G401 (cell line): ENCODE data around the gene FAM168A. TPM values are rescaled to one million over a fixed set of nuclear protein-coding genes. Genes with fewer than 3 reads are reported as not detected.

Source experiments
- DNase-seq: peaks from one replicate; pipeline ENCODE4 v3.0.0-alpha.2; 2015; ENCODE audit warnings: low spot score
- in situ Hi-C: cut with HindIII; loops from 2 replicates; pipeline ENCODE4 v1.10.0; 2016; ENCODE audit warnings: low sequenced_read_pairs, mixed read lengths
- total RNA-seq: library from RNA; depleted of rRNA; stranded (reverse); fragments of >200 nt; shearing (Covaris generic); gene quantifications from 2 replicates; pipeline ENCODE4 v1.2.3, GENCODE V29; 2014

FAM168A gene
- total RNA-seq, 1 experiment from 2014 or later, result 16.7 TPM

DNA sequence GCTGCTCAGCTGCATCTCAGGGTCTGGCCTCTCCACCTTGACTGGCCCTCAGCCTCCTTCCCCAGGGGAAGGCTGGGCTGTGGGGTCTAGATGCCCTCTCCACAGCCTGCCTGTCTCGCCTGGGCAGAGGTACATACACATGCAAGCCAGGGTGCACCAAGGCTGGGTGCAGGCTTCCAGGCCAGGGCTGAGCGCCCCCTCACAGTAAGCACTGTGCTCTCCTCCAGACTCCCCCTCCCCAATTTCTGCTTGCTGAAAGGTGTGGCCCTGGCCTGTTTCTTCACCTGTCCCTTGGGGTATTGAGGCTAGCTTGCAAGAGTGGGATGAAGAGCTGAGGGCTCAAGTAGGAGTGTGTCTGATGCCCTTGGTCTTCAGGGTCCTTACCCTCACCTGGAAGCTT is 199.2 kb downstream of the FAM168A start:
- DNase-seq, result no peak
- in situ Hi-C loops, result no loop called here

DNA sequence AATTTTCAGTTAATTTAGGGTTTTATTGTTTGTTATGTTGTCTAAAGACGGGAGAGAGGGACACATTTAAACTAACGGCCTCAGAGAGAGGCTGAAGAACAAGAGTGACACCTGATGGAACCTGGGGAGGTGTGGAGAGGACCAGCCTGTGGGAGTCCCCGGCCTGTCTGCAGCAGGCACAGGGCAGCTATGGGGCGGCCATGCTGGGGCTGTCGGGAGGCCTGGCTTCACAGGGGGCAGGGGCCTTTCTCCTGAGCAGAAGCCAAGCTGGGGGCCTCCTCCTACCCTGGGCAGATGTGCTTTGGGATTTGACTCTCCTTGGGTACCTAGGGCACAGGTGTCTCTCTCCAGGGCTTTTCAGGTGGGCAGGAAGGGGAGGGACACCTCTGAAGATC is 199.8 kb downstream of the FAM168A start:
- in situ Hi-C loops, result no loop called here
- DNase-seq, result no peak

DNA sequence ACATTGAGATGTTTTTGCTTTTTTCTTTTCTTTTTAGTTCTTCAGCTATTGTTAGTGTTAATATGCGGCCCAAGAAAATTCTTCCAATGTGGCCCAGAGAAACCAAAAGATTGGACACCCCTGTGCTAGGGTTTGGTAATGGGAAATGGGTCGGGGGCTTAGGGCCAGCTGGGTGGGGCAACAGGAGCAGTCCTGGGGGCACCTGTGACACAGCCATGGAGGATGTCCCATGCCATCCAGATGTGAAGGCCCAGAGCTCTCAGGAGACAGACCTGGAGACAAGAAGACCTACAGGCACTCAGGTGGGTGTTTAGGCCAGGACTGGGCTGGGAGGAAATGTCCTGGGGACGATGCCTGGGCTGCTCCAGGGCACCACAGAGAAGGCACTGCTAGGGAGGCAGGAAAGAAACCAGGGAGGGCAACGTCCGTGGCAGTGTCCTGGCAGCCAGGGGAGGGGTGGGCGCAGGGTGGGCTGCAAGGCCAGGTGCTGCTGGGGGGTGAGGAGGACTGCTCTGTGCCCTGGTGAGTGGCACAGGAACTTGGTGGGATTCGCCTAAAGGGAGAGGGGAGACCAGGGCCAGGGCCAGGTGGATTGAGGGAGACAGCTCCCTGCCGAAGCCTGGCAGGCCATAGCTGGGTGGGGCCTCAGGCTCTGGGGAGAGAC is 200.3 kb downstream of the FAM168A start:
- no peak for DNase-seq
- in situ Hi-C loops, result no loop called here

DNA sequence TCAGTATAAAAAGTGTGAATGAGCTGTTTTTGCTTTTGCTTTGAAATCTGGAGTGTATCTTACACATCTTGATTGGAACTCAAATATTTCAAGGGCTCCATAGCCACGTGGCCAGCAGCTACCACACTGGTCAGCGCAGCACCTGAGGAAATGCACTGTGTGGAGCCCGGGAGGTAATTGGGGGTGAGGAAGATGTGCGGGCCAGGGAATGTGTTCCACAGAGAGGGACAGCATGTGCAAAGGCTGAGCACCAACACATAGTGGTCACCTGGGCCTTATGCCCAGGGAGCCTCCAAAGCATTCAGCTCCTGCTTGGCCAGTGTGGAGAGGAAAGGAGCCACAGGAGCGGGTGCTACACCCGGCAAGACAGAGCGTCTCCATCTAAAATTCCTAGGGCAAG is 200.9 kb downstream of the FAM168A start:
- in situ Hi-C loops, result no loop called here
- DNase-seq, result no peak

DNA sequence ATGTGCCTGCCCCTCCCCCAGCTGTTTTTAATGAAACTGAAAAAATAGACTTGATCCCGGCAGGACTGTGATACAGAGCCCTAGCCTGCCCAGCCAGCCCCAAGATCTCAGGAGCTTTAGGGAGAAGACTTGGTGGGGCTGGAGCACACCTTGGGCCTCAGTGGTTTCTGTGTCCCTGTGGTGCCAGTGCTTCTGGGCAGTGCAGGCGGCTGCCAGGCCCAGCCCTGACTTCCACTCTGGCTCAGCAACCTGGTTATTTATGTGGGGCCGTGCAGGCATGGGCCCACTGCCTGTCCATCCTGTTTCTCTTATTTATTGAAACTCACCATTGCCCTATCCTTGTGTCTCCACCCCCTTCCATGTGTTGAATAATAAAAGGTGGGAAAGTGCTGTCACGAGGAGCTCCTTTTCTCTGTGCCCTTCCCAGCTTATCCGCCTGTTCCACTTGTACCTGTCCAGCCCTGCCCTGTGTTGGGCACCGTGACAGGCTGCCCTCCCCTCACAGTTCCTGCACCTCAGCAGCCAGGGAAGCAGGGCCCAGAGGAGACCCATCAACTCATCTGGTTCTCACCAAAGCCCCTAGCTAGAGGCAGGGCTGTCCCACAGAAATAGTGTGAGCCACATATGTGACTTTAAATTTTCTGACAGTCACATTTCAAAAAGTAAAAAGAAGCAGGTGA is 201.5 kb downstream of the FAM168A start:
- in situ Hi-C loops, result no loop called here
- DNase-seq, result no peak

DNA sequence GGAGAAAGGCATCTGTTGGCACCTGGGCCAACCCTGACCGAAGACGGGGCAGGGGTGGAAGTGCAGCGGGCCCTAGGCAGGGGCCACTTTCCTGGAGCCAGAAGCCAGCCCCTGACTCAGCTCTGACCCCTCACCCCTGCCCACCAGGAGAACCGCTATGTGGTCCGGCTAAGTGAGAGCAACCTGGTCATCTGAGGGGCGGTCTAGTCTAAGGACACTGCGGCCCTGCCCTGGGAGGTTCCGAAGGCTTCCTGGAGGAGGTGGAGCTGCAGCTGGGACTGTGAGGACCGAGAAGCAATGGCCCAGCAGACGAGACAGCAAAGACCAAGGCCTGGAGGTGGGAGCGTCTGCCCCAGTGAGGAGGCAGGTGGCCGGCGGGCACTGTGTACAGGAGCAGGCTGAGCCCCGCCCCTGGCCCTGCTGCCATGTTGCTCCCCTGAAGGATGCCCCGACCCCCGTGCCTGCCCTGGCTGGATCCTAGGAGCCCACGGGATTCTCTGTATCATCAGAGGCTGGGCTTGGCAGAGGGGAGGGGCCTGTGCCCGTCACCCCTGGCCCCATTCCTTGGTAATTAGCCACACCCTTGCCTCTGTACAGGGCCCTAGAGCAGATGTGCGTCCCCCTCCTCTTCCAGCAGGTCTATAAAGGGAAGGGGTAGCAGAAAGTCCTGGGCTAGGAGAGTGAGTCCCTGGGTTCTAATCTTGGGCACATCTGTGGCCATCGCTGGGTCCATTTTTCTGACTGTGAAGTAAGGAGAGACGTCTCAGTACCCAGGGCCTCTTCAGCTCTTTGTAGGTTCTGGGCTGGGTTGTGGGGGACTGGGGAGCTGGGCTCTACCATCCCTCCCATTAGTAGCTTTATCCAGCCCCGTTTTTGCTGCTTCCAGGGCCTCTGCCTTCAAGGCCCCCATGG is 202.4 kb downstream of the FAM168A start:
- in situ Hi-C loops, result no loop called here
- no peak for DNase-seq

DNA sequence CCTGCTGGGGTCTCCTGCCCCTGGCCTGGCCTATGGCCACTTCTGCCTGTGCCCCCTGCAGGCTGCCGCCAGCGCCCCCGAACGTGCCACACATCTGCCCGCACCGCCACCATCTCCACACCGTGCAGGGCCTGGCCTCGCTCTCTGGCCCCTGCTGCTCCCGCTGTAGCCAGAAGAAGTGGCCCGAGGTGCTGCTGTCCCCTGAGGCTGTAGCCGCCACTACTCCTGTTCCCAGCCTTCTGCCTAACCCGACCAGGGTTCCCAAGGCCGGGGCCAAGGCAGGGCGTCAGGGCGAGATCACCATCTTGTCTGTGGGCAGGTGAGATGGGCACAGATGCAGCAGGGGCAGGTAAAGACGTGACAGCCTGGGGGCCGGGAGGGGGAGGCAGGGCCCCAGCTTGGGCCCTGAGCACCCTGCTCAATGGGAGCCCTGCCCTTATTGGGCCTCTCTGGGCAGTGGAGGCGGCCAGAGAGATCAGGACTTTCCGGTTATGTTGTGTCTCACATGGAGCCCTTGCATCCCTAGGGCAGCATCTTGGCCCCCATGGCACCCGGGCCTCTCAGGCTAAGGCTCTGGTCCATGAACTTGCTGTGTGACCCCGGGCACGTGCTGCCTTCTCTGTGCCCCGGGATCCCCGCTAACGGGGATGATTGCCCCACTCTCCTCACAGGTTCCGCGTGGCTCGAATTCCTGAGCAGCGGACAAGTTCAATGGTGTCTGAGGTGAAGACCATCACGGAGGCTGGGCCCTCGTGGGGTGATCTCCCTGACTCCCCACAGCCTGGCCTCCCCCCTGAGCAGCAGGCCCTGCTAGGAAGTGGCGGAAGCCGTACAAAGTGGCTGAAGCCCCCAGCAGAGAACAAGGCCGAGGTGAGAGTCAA is 203.3 kb downstream of the FAM168A start:
- no peak for DNase-seq
- in situ Hi-C loops, result no loop called here

DNA sequence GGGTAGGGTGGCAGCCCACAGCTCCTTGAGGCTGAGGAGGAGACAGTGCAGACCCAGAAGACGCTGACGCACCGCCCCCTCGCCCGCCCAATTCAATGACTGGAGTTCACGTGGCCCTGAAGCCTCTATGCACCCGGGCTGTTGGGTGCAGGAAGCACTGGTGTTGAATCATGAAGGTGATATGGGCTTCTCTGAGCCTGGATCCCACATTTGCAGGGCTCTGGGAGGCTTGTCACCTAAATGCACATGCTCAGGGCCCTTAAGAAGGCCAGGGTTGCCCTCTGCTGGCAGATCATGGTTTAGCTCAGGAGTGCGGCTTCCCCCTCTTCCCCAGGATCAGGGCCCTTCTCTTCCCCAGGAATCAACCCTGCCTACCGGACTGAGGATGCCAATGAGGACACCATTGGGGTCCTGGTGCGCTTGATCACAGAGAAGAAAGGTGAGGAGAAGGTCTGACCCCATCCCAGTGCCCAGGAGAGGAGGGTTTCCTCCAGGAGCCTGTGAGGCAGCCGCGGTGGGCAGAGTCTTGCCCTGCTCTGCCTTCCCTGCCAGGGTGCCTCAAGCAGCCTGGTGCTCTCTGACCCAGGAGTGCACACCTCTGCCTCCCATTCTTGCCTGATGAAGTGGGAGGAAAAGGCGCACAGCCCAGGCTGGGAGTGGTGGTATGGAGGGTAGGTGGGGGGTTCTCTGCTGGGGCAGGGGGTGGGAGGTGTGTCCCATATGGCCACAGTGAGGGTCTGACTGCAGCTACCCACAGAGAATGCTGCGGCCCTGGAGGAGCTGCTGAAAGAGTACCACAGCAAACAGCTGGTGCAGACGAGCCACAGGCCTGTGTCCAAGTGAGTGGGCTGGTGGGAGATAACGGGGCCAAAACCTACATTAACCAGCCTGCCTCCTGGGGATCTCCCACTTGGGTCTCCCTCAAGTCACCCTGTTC is 204.2 kb downstream of the FAM168A start:
- DNase-seq, result peak; percentile 86
- in situ Hi-C loops, result no loop called here

DNA sequence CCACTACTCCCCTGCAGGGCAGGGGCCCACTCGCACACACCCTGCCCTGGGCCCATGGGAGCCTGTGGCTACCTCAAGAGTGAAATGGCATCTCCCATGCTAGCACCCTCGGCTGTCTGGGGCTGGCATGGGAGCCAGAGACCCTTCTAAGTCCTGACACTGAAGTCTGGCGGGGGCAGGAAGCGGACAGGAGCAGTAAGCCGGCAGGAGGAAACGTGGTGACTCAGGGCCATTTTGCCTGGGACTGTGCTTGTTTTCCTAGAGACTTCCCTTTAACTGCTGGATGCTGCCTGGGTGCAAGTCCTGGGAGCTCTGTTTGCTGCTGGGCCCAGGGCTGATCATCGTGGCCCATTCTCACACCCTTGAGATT is 204.9 kb downstream of the FAM168A start:
- no peak for DNase-seq
- in situ Hi-C loops, result no loop called here

DNA sequence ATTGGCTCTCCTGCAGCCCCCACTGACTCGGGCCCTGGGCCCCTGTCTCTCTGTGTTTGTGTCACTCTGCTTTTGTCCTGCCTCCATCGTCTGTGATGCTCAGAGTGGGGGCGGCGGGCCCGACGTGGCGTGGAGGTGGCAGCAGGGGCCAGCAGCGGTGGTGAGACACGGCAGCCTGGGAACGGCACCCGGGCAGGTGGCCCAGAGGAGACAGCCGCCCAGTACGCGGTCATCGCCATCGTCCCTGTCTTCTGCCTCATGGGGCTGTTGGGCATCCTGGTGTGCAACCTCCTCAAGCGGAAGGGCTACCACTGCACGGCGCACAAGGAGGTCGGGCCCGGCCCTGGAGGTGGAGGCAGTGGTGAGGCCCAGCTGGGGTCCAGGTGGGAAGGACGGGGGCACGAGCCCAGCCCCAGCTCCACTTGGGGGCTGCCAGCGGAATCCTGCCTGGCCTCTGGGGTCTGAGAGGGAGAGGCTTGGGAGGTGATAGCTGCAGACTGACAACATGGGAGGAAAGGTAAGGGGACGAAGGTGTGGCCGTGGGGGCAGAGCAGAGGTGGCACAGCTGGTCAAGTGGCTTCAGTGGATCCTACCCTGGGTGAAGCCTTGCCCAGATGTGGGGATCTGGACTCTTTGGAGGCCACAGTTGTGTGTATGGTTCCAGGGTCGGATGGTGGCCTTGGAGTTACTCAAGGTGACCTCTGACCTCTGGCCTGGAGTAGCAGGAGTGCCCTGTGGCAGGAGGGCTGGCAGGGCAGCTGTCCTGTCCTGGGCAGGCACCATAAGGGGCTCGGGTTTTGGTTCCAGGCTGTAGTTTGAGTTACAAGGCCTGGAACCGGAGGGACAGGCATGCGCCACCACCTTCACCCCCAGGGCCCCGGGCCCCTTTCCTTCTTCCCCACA is 205.6 kb downstream of the FAM168A start:
- in situ Hi-C loops, result no loop called here
- DNase-seq, result no peak

DNA sequence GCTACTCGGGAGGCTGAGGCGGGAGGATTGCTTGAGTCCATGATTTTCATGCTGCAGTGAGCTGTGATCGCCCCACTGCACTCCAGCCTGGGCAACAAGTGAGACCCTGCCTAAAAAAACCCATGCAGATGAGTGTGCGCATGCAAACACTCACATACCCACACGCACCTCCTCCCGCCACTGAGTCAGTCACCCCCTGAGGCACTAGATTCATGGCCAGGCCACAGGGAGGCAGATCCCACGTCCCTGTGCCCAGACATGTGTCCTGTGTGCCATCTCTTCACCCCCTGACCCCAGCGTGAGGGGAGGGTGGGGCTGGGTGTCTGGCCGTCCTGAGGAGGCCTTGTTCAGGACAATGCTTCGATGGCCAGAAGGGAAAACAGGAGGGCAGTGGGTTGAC is 206.2 kb downstream of the FAM168A start:
- in situ Hi-C loops, result no loop called here
- DNase-seq, result no peak

DNA sequence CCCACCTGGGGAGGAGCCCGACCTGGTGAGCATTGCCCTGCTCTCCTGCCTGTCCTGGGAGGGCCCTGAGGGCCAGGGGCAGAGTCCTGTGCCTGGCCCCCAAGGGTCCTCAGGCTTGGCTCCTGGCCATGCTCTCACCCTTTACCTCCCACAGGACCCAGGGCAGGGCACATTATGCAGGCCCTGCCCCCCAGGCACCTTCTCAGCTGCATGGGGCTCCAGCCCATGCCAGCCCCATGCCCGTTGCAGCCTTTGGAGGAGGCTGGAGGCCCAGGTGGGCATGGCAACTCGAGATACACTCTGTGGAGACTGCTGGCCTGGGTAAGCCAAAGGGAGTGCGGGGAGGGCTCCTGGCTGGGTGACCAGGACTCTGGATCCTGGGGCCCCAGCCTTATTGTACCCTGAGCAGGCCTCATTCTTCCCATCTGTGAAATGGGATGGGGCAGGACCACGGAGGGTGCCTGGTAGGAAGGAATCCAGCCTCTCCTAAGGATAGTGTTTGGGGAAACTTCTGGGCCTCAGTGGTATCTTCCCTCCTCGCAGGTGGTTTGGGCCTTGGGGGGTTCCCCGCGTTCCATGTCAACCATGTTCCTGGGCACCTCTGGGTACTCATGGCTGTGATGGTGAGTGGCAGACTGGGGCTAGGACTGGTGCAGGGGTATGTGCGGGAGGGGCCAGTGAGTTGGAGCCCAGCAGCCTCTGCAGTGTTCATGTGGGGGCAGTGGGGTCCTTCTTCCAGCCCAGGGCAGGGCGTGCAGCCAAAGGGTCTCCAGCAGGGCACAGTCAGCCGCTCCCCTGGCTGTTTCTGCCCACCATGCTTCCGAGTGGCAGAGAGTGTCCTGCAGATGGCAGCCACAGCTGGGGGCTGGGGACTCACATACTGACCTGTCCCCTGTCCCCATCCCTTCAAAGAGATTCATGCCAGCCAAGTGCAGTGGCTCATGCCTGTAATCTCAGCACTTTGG is 207.0 kb downstream of the FAM168A start:
- in situ Hi-C loops, result no loop called here
- DNase-seq, result no peak

DNA sequence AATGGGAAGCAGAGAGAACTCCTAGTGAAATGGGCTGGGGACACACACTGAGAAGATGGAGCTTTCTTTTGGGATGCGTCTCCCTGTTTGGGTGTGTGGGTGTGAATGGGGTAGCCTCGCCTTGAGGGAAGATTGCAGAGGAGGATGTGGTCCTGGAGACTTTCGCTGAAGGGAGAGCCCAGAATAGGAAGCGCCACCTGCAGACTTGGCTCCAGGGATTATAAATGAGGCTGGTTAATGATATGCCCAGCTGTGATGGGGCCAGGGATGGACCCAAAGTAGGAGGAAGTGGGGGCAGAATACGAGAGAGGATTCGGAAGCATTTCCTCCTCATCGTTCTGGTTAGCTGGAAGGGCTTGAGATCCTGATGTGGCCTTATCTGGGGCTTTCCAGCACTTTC is 208.0 kb downstream of the FAM168A start:
- DNase-seq, result no peak
- in situ Hi-C loops, result no loop called here

DNA sequence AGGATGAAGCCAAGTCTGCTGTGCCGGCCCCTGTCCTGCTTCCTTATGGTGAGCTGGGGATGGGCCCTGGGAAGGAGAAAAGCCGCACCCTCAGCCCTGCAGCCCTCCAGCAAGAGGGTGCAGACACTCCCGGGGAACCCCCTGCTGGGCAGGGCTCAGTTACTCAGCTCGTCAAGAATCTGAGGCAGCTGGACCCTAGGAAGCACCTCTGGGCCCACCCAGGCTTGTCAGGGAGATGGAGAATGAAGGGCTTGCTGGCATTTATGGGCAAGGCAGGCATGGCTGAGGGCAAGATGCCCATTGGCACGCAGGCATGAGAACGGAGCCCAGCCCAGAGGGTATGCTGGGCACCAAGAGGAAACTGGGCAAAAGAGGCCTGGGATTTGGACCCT is 208.8 kb downstream of the FAM168A start:
- no peak for DNase-seq
- in situ Hi-C loops, result no loop called here

DNA sequence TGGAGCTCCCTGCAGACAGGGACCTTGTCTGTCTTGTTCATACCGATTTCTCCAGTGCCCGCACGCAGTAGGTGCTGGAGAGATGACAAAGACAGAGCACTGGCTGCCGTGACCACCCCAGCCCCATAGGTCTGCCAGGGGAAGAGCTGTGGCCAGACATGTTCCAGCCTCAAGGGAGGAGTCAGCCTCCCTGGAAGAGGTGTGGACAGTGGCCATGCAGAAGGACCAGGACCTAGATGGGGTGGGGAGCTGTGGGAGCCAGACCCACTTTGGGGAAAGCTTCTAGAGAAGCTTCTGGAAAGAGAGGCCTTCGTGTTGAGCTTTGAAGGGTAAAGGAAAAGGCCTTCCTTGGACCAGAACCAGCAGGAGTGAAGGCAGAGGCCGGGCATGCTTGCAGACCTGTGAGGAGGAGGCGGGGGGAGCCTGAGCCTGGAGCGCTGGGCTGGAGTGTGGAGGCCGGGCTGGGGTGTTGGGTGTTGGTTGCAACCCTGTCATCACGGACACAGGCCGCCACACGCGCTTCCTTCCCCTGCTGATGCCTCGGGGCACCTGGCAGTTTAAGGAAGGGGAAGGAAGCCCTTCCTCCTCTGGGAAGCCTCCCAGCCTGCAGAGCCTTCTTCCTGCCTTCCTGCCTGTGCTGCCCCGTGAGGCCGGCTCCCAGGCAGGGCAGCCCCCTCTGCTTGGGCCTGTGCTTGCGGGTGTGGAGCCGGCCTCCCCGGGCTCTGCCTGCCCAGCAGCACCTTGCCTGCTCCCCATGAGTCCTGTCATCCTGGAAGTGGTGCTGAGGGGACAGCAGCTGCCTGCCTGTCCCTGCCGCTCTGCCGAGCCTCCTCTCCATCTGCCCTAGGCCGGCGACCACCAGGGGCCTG is 209.4 kb downstream of the FAM168A start:
- DNase-seq, result no peak
- in situ Hi-C loops, result no loop called here
